GM12873 (cell line): ENCODE data around the gene SYNGAP1.

Experiments used
- CTCF ChIP-seq: IDR thresholded peaks from 2 replicates; pipeline ENCODE4 v1.5.1; 2012; ENCODE audit warnings: low read depth, mild to moderate bottlenecking, moderate library complexity, low read length, control low read depth; ENCODE audit not compliant: insufficient read depth; ENCODE audit errors: missing control alignments

Gene SYNGAP1

DNA sequence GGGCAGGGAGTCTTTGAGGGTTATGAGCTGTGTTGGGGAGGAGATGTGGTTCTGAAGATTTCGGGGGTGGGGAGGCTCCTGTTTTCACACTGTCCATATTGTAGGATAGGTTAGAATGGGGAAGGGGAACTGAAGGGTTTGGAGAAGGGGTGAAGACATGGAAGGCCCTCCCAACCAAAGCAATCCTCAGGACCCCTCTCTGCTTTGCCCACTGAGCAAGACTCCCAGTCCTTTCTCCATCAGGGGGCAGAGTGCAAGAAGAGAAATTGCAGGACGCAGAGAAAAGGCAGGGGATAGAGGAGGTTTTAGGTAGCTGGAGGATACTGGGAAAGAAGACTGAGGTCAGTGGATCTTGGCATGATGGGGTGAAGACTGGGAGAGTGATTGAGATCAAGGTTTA is 3.9 kb downstream of the SYNGAP1 start:
- TF ChIP-seq CTCF, result no peak

GRCh38 chr6:33424855-33425667 is 5.2 kb downstream of the SYNGAP1 start:
- TF ChIP-seq CTCF, result no peak

DNA sequence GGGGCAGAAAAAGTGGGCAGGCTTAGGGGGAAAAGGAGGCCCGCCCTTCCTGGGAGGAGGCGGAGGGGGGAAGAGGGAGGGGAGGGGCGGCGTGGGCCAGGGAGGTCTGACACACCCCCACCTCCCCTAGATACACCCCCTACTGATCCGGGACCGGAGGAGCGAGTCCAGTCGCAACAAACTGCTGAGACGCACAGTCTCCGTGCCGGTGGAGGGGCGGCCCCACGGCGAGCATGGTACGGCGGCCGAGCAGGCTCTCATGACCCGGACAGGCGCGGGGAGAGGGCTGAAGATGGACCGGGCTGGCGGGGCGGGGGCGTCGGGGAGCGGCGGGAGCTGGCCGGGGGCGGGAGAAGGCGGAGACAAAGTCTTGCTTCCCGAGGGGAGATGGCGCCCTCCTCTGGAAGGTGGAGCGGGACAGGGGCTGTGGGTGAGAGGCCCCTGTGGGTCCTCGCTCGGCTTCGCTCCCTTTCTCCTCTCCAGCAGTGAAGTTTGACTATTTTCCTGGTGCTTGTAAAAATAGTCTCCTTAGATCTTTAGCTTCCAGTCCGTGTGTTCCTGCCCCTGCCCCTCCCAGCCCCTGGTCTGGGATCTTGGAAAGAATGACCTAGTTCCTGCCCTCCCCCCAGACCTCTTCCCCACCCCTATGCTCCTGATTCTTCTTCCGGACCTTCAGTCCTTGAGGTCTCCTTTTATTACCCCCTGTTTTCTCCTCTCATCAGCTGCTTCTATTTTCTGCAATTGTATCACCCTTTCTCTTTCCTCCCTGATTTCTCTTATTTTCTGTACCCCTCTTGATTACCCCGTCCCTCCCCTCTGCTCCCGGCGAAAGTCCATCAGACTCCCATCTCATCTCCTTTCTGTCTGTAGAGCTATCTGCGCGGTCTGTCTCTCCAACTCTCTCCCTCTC is 6.1 kb downstream of the SYNGAP1 start:
- TF ChIP-seq CTCF, result peak; percentile 76

DNA sequence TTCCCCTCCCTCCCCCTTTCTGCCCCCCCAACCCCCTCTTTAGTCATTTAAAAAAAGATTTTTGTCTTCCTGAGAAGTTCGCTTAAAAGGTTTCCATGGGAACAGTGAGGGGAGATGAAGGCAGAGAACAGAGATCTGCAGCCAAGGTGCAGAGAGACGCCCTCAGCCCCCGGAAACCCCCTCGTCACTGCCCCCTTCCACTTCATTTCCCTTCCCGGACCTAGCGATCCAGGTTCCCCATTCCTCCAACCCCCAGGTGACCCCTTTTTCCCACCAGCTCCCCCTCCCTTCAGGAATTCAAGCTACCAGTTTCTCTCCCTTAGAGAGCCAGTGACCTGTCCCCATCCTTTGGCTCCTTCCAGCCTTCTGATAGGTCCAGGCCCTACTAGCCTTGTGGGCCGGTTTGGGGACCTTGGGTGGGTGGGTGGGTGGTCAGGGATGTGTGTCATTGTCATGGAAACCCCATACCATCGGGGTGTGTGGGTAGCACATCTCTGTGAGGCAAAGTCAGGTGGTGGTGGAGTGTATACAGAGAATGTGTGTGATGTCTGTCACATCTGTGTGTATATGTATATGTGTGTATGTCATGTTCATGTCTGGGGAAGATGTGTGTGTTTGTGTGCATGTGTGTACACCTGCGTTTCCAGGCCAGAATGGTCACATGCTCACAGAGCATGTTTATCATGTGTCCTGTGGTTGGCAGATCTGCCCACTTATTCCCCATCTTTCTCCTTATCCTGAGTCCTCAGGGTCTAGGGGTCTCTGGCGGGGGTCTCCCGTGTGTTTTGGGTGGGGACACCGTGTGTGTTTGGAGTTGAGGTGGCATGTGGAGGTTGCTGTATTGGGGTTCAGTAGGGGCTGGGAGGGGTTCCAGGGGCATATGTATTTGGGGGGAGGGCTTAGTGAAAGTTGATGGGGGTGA is 7.0 kb downstream of the SYNGAP1 start:
- no peak for TF ChIP-seq CTCF

DNA sequence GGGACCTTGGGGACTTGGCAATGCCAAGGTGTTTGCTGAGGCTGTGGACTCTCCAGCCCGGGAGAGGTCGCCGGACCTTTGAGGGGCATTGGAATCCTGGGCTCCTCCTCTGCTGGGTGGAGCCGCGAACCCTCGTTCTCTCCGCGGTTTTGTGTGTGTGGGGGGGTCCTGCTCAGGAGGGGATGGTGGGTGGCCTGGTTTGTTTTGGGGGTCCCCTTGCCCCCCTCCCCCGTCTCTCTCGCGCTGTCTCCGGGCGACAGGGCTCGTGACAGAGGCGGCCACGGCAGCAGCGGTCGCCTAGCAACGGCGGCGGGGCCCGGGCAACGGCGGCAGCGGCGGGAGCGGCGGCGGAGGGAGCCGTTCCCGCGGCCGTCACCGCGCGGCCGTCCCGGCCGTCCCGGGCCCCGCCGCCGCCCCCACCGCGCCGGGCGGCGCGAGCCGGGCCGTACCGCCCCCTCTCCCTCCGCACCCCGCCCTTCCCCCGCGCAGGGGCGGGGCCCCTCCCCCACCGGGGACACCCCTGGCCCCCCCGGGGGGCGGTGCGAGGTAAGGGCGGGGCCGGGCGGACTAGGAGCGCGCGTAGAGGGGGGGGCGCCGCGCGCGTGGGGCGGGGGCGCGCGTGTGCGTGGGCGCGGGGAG is 7.8 kb downstream of the SYNGAP1 start:
- no peak for TF ChIP-seq CTCF

DNA sequence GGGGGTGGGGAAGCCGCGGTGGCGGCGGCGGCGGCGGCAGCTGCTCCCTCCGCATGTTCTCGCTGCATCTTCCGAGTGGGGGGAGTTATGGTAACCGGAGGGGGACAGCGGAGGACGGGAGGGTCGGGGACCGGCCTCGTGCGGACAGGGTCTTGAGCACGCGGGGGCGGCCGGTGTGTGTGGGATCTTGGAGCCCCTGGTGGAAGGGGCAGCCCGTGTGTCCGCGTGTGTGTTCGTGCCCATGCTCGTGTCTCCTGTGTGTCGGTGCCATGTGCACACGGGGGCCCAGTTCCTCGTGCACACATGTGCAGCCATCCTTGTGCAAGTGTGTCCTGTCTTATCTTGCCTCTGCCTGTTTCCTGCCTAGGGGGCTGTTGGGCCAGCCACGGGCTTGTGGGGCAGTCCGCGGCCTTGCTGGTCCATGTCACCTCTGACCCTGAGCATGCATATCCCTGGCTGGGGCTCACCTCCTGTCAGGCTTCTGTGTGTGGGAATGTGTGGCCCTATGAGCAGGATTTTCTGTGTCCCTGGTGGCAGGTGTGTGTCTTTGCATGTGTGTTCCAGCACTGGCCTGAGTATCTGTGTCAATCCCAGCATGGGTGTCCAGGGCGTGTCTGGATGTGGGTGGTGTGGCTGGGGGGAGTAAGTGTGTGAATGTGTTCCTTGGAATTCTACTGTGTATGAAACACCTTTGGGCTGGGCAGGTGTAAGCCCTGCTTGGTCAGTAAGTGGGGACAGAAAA is 8.5 kb downstream of the SYNGAP1 start:
- TF ChIP-seq CTCF, result peak; percentile 67
